HCT116 (cell line): ENCODE measurements around the gene BTBD18. TPM values are rescaled to one million over a fixed set of nuclear protein-coding genes. Genes with fewer than 3 reads are reported as not detected.
A peak's percentile ranks its signal among the peaks of the same experiment; 100 is the strongest.

Experiments
- ATAC-seq: fragments of 200-7000 bp; cut with Tn5 transposase; 2 replicates; pipeline ENCODE4 v1.9.1; 2020; ENCODE audit warnings: mild to moderate bottlenecking, moderate library complexity
- Bru-seq: library from RNA; stranded (reverse); fragments of 400-500 nt; gene quantifications from one replicate; lab custom pipeline; 2021; lab: Mats Ljungman, UMichigan
- BruChase-seq, 2 experiments: library from RNA; stranded (reverse); fragments of 400-500 nt; gene quantifications; one replicate each; lab custom pipeline; 2021; lab: Mats Ljungman, UMichigan
- BruUV-seq: library from RNA; stranded (reverse); fragments of 400-500 nt; replicated peaks from 2 replicates; lab custom pipeline; 2021; lab: Mats Ljungman, UMichigan
- CTCF ChIA-PET: fragments of 300-600 bp; sonication (Branson Sonifier 250); formaldehyde crosslinking; loops from one replicate; lab custom pipeline; 2021; ENCODE audit warnings: antibody characterized with exemption; lab: Charles Lee
- POLR2A ChIA-PET: fragments of 300-600, 350-600 bp; sonication (Branson Sonifier 250); formaldehyde crosslinking; loops from one replicate; lab custom pipeline; 2021; ENCODE audit warnings: antibody characterized with exemption; lab: Charles Lee
- RAD21 ChIA-PET, 2 experiments: fragments of 300-600 bp; sonication (Branson Sonifier 250); formaldehyde crosslinking; loops; one replicate each; lab custom pipeline; 2023; ENCODE audit warnings: low total read pairs in 2 of 2; ENCODE audit not compliant: uncharacterized antibody in 2 of 2, unreplicated experiment in 2 of 2, low non-redundant PET in 1 of 2; lab: Charles Lee
- DNase-seq: peaks from one replicate; pipeline ENCODE4 v3.0.0-alpha.2; 2010; ENCODE audit warnings: low read depth, low spot score
- H2AFZ ChIP-seq: fragments of 200-600 bp; shearing (Covaris generic), sonication (generic); 2 replicates; pipeline ENCODE4 v1.6.1; 2017; ENCODE audit warnings: low read depth, mixed run types, mixed read lengths, antibody characterized with exemption, low read length; ENCODE audit not compliant: poor library complexity, severe bottlenecking
- H3K27ac ChIP-seq: 2 replicates; pipeline ENCODE4 v1.5.1; 2012; ENCODE audit warnings: low read depth, low read length
- H3K27me3 ChIP-seq: fragments of 200-600 bp; sonication (generic); 2 replicates; pipeline ENCODE4 v1.6.1; 2016; ENCODE audit warnings: mixed run types, low read length, mixed read lengths; ENCODE audit not compliant: insufficient read depth
- H3K36me3 ChIP-seq, 2 experiments: fragments of 200-500 bp in 1 of 2; fragments of 200-600 bp in 1 of 2; sonication (Bioruptor generic) in 1 of 2; sonication (generic) in 1 of 2; 2 replicates each; pipeline versions ENCODE4 v1.5.1 to v1.6.1; 2014 to 2016; ENCODE audit warnings: low read length in 2 of 2, inconsistent platforms in 1 of 2, mixed read lengths in 1 of 2, mixed run types in 1 of 2; ENCODE audit not compliant: insufficient read depth in 2 of 2, control insufficient read depth in 1 of 2
- H3K4me1 ChIP-seq, 2 experiments: fragments of 200-600 bp in 1 of 2; sonication (generic) in 1 of 2; 2 replicates each; pipeline versions ENCODE4 v1.5.1 to v1.6.1; 2012 to 2017; ENCODE audit warnings: low read length in 2 of 2, inconsistent platforms in 1 of 2, mild to moderate bottlenecking in 1 of 2, mixed read lengths in 1 of 2, mixed run types in 1 of 2, moderate library complexity in 1 of 2; ENCODE audit not compliant: insufficient read depth in 2 of 2, control insufficient read depth in 1 of 2
- H3K4me2 ChIP-seq: fragments of 200-600 bp; sonication (generic); 2 replicates; pipeline ENCODE4 v1.6.1; 2017; ENCODE audit warnings: mixed run types, low read length, mixed read lengths
- H3K4me3 ChIP-seq, 2 experiments: fragments of 200-600 bp in 1 of 2; sonication (generic) in 1 of 2; replicated peaks in 1 of 2; 2 replicates each; pipeline ENCODE4 v1.5.1; 2011 to 2016; ENCODE audit warnings: low read length in 2 of 2, control low read depth in 1 of 2, low read depth in 1 of 2, mild to moderate bottlenecking in 1 of 2, mixed read lengths in 1 of 2, mixed run types in 1 of 2
- H3K79me2 ChIP-seq: fragments of 200-600 bp; sonication (generic); 2 replicates; pipeline ENCODE4 v1.6.1; 2017; ENCODE audit warnings: mild to moderate bottlenecking, mixed run types, low read length, moderate library complexity, mixed read lengths; ENCODE audit not compliant: insufficient read depth
- H3K9ac ChIP-seq: fragments of 200-600 bp; sonication (generic); 2 replicates; pipeline ENCODE4 v1.6.1; 2016; ENCODE audit warnings: low read length, mixed read lengths
- H3K9me2 ChIP-seq: fragments of 200-600 bp; sonication (generic), shearing (Covaris generic); 2 replicates; pipeline ENCODE4 v1.6.1; 2017; ENCODE audit warnings: mixed run types, mild to moderate bottlenecking, moderate library complexity; ENCODE audit not compliant: insufficient read depth
- H3K9me3 ChIP-seq, 2 experiments: fragments of 200-500 bp in 1 of 2; fragments of 200-600 bp in 1 of 2; sonication (Bioruptor generic) in 1 of 2; sonication (generic) in 1 of 2; 2 replicates each; pipeline ENCODE4 v1.6.1; 2014 to 2017; ENCODE audit warnings: low read length in 2 of 2, mixed read lengths in 2 of 2, inconsistent platforms in 1 of 2, low read depth in 1 of 2, mild to moderate bottlenecking in 1 of 2, mixed run types in 1 of 2, moderate library complexity in 1 of 2; ENCODE audit not compliant: control insufficient read depth in 1 of 2, insufficient read depth in 1 of 2
- H4K20me1 ChIP-seq: fragments of 200-600 bp; sonication (generic), shearing (Covaris generic); 2 replicates; pipeline ENCODE4 v1.6.1; 2017; ENCODE audit warnings: mixed run types, mild to moderate bottlenecking, moderate library complexity; ENCODE audit not compliant: insufficient read depth
- CBX3 ChIP-seq: IDR thresholded peaks from 2 replicates; pipeline ENCODE4 v1.6.1; 2012; ENCODE audit warnings: low read depth
- EGR1 ChIP-seq: IDR thresholded peaks from 2 replicates; pipeline ENCODE4 v1.6.1; 2012; ENCODE audit warnings: low read depth
- FOSL1 ChIP-seq: IDR thresholded peaks from 2 replicates; pipeline ENCODE4 v1.6.1; 2012; ENCODE audit warnings: low read depth
- JUND ChIP-seq: IDR thresholded peaks from 2 replicates; pipeline ENCODE4 v1.6.1; 2012
- POLR2A ChIP-seq: IDR thresholded peaks from 2 replicates; pipeline ENCODE4 v1.7.0; 2011; ENCODE audit warnings: borderline replicate concordance; ENCODE audit not compliant: insufficient read depth, insufficient read length; ENCODE audit errors: extremely low read depth
- RAD21 ChIP-seq: IDR thresholded peaks from 2 replicates; pipeline ENCODE4 v1.6.1; 2012; ENCODE audit warnings: low read depth, mild to moderate bottlenecking
- SP1 ChIP-seq: IDR thresholded peaks from 2 replicates; pipeline ENCODE4 v1.6.1; 2012; ENCODE audit warnings: low read depth
- TCF7L2 ChIP-seq: IDR thresholded peaks from 2 replicates; pipeline ENCODE4 v1.7.0; 2011; ENCODE audit warnings: borderline replicate concordance, inconsistent platforms; ENCODE audit not compliant: insufficient read depth, insufficient read length; ENCODE audit errors: extremely low read depth
- ZNF274 ChIP-seq: fragments of 200-500 bp; sonication (Bioruptor generic); IDR thresholded peaks from 2 replicates; pipeline ENCODE4 v1.6.1; 2014; ENCODE audit warnings: mild to moderate bottlenecking, low read depth, low read length, inconsistent platforms
- intact Hi-C: fragments of 100-400 bp; cut with micrococcal nuclease; formaldehyde crosslinking; loops from 2 replicates; pipeline ENCODE4 v1.10.0; 2022
- long read RNA-seq: library from polyadenylated mRNA; unstranded; transcript quantifications from one replicate; pipeline ENCODE4 v2.0.0, GENCODE V29; 2021; ENCODE audit not compliant: unreplicated experiment
- polyA plus RNA-seq: library from polyadenylated mRNA; unstranded; fragments of >200 nt; gene quantifications from 2 replicates; pipeline ENCODE4 v1.2.1, GENCODE V29; 2012; ENCODE audit warnings: missing spikeins
- total RNA-seq: library from RNA; stranded (reverse); gene quantifications from one replicate; pipeline ENCODE4 v1.2.1, GENCODE V29; 2021; ENCODE audit not compliant: unreplicated experiment
- TF ChIP-seq, protein P1 (sequence below): IDR thresholded peaks from 2 replicates; pipeline ENCODE4 v1.6.1; 2012; ENCODE audit warnings: low read depth
- TF ChIP-seq, protein P2 (sequence below): IDR thresholded peaks from 2 replicates; pipeline ENCODE4 v1.6.1; 2012
- TF ChIP-seq, protein P3 (sequence below), 3 experiments: fragments of 200-600 bp in 1 of 3; sonication (generic) in 1 of 3; IDR thresholded peaks in 2 of 3; conservative IDR thresholded peaks in 1 of 3; 2 replicates each; pipeline ENCODE4 v1.5.1; 2012 to 2017; ENCODE audit warnings: low read depth in 2 of 3, low read length in 2 of 3, antibody characterized with exemption in 1 of 3, borderline replicate concordance in 1 of 3, control low read depth in 1 of 3, mild to moderate bottlenecking in 1 of 3, mixed read lengths in 1 of 3, mixed run types in 1 of 3, moderate library complexity in 1 of 3; ENCODE audit not compliant: insufficient read depth in 1 of 3
- TF ChIP-seq, protein P4 (sequence below): IDR thresholded peaks from 2 replicates; pipeline ENCODE4 v1.6.1; 2012
- TF ChIP-seq, protein P5 (sequence below): IDR thresholded peaks from 2 replicates; pipeline ENCODE4 v1.6.1; 2011; ENCODE audit warnings: mild to moderate bottlenecking, low read length, moderate library complexity; ENCODE audit not compliant: insufficient replicate concordance; ENCODE audit errors: extremely low read depth

Gene BTBD18, protein sequence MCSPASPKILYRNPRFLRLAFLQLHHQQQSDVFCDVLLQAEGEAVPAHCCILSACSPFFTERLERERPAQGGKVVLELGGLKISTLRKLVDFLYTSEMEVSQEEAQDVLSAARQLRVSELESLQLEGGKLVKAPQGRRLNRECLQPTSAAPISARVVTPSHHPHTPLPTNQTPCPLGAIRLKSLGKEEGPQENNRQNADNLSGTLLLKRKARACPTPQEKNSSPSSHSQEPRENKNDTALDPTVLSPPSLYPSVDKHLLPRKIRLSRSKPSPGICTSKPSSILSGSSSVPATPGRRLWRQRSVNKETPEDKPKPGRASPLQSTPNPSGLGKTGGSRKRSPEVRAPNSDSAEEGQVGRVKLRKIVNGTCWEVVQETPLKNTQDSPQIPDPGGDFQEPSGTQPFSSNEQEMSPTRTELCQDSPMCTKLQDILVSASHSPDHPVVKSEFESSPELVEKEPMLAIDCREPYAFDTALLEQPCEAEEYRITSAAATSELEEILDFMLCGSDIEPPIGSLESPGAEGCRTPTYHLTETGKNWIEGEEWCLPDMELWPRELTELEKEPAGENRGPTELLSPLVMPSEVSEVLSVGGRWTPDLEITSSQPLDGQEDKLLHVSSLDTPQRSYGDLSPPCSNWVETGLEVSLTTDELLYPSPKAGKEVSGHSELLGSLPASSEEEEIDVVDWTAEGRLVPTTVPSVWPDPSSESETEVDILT
- total RNA-seq (not detected), Bru-seq, nascent RNA (not detected), BruChase-seq, experiment 1, labeled RNA remaining after a 6-hour chase (percentile 15 among the genes with signal in this experiment), BruChase-seq, experiment 2, labeled RNA remaining after a 2-hour chase (not detected)
- polyA plus RNA-seq, result 0.09 and 0.11 TPM in 2 replicates
- long read RNA-seq, result 0 reads

DNA sequence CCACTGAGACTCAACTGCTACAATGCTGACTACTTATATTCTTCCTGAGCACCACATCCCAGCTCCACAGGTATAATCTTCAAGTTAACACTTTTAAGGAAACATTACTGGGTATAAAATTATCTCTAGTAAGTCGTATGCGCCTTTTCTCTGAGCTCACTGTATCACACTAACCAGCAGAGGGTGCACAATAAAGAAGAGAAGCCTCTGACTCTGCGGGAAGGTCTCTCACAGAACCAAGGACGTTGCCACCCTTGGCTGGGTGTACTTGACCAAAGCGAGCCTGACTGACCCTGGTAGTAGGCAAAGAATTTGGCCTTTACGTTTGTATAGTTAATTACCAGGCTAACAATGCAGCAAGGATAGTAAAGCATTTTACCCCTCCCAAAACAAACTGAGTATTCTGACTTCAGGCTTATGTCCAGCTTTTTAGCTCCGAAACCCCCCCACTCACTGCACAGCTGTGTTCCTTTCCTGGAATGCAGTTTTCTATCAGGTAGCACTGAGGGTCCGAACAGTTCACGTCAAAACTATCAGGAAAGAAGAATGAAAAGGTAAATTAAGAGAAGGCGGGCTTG lies at the start of gene BTBD18:
TSS of gene BTBD18 (minus strand) at position 144 of the 578 bp plus-strand sequence. CDS start 631 bp downstream, outside the sequence.
- no TSS peak for BruUV-seq

More for the DNA sequence above, at the start of gene BTBD18:
- CTCF ChIA-PET, result interaction anchor here (0.8 to 6.2 kb wide), 9 partner anchors 9 to 765 kb away, joined by 3 to 95 read pairs (median 6); partner anchors contain the start of genes CTNND1 and SELENOH
- no peaks in the 10 kb centered on the region for H3K9me2 ChIP-seq
- intact Hi-C loops, result loop anchor here (1.0 to 5.0 kb wide), 2 partner anchors 49 to 771 kb away; no protein-coding TSS in a partner anchor
- DNase-seq (no peak), ATAC-seq (peak; percentile 89)
- H3K4me1 ChIP-seq, result peaks cover 0 to 12% of the 10 kb centered on the region in 2 experiments; a peak in 1 of 4 replicates
- H2AFZ ChIP-seq, result no peak within 1 kb of the TSS
- RAD21 ChIA-PET, result interaction anchor here (0.8 to 2.6 kb wide), 6 partner anchors 9 to 534 kb away, joined by 3 to 19 read pairs (median 4); no protein-coding TSS in a partner anchor
- no peaks in the 10 kb centered on the region for H3K27me3 ChIP-seq
- H3K4me3 ChIP-seq, result no peak within 1 kb of the TSS
- no peak within 1 kb of the TSS for H3K27ac ChIP-seq
- no peak within 1 kb of the TSS for H3K4me2 ChIP-seq
- H3K79me2 ChIP-seq, result no peaks in the 10 kb centered on the region
- H3K9ac ChIP-seq, result no peak within 1 kb of the TSS
- no peaks in the 10 kb centered on the region for H3K36me3 ChIP-seq
- POLR2A ChIA-PET, result interaction anchor here (1.2 to 2.2 kb wide), 5 partner anchors 10 to 48 kb away, joined by 3 to 12 read pairs (median 5); partner anchors contain the start of genes CTNND1 and SELENOH
- no peaks in the 10 kb centered on the region for H3K9me3 ChIP-seq
- TF ChIP-seq, protein P1, sequence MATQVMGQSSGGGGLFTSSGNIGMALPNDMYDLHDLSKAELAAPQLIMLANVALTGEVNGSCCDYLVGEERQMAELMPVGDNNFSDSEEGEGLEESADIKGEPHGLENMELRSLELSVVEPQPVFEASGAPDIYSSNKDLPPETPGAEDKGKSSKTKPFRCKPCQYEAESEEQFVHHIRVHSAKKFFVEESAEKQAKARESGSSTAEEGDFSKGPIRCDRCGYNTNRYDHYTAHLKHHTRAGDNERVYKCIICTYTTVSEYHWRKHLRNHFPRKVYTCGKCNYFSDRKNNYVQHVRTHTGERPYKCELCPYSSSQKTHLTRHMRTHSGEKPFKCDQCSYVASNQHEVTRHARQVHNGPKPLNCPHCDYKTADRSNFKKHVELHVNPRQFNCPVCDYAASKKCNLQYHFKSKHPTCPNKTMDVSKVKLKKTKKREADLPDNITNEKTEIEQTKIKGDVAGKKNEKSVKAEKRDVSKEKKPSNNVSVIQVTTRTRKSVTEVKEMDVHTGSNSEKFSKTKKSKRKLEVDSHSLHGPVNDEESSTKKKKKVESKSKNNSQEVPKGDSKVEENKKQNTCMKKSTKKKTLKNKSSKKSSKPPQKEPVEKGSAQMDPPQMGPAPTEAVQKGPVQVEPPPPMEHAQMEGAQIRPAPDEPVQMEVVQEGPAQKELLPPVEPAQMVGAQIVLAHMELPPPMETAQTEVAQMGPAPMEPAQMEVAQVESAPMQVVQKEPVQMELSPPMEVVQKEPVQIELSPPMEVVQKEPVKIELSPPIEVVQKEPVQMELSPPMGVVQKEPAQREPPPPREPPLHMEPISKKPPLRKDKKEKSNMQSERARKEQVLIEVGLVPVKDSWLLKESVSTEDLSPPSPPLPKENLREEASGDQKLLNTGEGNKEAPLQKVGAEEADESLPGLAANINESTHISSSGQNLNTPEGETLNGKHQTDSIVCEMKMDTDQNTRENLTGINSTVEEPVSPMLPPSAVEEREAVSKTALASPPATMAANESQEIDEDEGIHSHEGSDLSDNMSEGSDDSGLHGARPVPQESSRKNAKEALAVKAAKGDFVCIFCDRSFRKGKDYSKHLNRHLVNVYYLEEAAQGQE, result no peak
- TF ChIP-seq, protein P2, sequence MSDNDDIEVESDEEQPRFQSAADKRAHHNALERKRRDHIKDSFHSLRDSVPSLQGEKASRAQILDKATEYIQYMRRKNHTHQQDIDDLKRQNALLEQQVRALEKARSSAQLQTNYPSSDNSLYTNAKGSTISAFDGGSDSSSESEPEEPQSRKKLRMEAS, result no peak
- TF ChIP-seq ZNF274, result no peak
- no peak for TF ChIP-seq SP1
- no peak for TF ChIP-seq EGR1
- TF ChIP-seq POLR2A, result no peak
- peak; percentile 77 for TF ChIP-seq RAD21
- TF ChIP-seq JUND, result no peak
- no peak for TF ChIP-seq TCF7L2
- TF ChIP-seq, protein P3, sequence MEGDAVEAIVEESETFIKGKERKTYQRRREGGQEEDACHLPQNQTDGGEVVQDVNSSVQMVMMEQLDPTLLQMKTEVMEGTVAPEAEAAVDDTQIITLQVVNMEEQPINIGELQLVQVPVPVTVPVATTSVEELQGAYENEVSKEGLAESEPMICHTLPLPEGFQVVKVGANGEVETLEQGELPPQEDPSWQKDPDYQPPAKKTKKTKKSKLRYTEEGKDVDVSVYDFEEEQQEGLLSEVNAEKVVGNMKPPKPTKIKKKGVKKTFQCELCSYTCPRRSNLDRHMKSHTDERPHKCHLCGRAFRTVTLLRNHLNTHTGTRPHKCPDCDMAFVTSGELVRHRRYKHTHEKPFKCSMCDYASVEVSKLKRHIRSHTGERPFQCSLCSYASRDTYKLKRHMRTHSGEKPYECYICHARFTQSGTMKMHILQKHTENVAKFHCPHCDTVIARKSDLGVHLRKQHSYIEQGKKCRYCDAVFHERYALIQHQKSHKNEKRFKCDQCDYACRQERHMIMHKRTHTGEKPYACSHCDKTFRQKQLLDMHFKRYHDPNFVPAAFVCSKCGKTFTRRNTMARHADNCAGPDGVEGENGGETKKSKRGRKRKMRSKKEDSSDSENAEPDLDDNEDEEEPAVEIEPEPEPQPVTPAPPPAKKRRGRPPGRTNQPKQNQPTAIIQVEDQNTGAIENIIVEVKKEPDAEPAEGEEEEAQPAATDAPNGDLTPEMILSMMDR (IDR thresholded peaks at IDR 0.05 in 2 of 3, conservative IDR thresholded peaks at IDR 0.05 in 1 of 3; ENCODE audit: borderline replicate concordance in 1 of 3, insufficient read depth in 1 of 3, low read depth in 2 of 3, low read length in 2 of 3), result peak; percentile 65 to 69 (median 68)
- TF ChIP-seq, protein P4, sequence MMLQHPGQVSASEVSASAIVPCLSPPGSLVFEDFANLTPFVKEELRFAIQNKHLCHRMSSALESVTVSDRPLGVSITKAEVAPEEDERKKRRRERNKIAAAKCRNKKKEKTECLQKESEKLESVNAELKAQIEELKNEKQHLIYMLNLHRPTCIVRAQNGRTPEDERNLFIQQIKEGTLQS, result no peak
- no peak; the same call in 1 of the 2 replicates for TF ChIP-seq CBX3
- TF ChIP-seq, protein P5, sequence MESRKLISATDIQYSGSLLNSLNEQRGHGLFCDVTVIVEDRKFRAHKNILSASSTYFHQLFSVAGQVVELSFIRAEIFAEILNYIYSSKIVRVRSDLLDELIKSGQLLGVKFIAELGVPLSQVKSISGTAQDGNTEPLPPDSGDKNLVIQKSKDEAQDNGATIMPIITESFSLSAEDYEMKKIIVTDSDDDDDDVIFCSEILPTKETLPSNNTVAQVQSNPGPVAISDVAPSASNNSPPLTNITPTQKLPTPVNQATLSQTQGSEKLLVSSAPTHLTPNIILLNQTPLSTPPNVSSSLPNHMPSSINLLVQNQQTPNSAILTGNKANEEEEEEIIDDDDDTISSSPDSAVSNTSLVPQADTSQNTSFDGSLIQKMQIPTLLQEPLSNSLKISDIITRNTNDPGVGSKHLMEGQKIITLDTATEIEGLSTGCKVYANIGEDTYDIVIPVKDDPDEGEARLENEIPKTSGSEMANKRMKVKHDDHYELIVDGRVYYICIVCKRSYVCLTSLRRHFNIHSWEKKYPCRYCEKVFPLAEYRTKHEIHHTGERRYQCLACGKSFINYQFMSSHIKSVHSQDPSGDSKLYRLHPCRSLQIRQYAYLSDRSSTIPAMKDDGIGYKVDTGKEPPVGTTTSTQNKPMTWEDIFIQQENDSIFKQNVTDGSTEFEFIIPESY, result no peak
- TF ChIP-seq FOSL1, result no peak
- no peaks in the 10 kb centered on the region for H4K20me1 ChIP-seq
